Measurements from ENCODE around the gene DROSHA.

The DROSHA gene

GRCh38 chr5:31469466-31469865 is 62.4 kb downstream of the DROSHA start:
- no peak for DNase-seq

GRCh38 chr5:31465291-31465690 is 66.6 kb downstream of the DROSHA start:
- DNase-seq, result no peak

- DNase-seq, result no peak
Measured at GRCh38 chr5:31464081-31464480, 67.8 kb downstream of the DROSHA start.

- no peak for DNase-seq
Measured at GRCh38 chr5:31463351-31463750, 68.5 kb downstream of the DROSHA start.

GRCh38 chr5:31459594-31459993 is 72.3 kb downstream of the DROSHA start:
- DNase-seq, result no peak

- DNase-seq, result no peak
Measured at GRCh38 chr5:31455172-31455571, 76.7 kb downstream of the DROSHA start.

- no peak for DNase-seq
Measured at GRCh38 chr5:31453522-31453921, 78.4 kb downstream of the DROSHA start.

- DNase-seq, result no peak
Measured at GRCh38 chr5:31452314-31452713, 79.6 kb downstream of the DROSHA start.

GRCh38 chr5:31449962-31450361 is 81.9 kb downstream of the DROSHA start:
- DNase-seq, result no peak

GRCh38 chr5:31449174-31449573 is 82.7 kb downstream of the DROSHA start:
- no peak for DNase-seq

GRCh38 chr5:31445041-31445600 is 86.8 kb downstream of the DROSHA start:
- no peak for DNase-seq

- DNase-seq, result no peak
Measured at GRCh38 chr5:31443572-31443971, 88.3 kb downstream of the DROSHA start.

- no peak for DNase-seq
Measured at GRCh38 chr5:31442058-31442745, 89.7 kb downstream of the DROSHA start.

- no peak for DNase-seq
Measured at GRCh38 chr5:31436851-31437250, 95.0 kb downstream of the DROSHA start.

- no peak for DNase-seq
Measured at GRCh38 chr5:31435730-31436129, 96.2 kb downstream of the DROSHA start.

GRCh38 chr5:31434898-31435297 is 97.0 kb downstream of the DROSHA start:
- DNase-seq, result no peak

- DNase-seq, result no peak
Measured at GRCh38 chr5:31433229-31433628, 98.7 kb downstream of the DROSHA start.

- no peak for DNase-seq
Measured at GRCh38 chr5:31427724-31428309, 104.1 kb downstream of the DROSHA start.

GRCh38 chr5:31427013-31427723 is 104.7 kb downstream of the DROSHA start:
- DNase-seq, result no peak

- DNase-seq, result no peak
Measured at GRCh38 chr5:31421806-31422586, 109.9 kb downstream of the DROSHA start.

- no peak for DNase-seq
Measured at GRCh38 chr5:31417512-31417911, 114.4 kb downstream of the DROSHA start.

- DNase-seq, result no peak
Measured at GRCh38 chr5:31416547-31416946, 115.3 kb downstream of the DROSHA start.

- DNase-seq, result no peak
Measured at GRCh38 chr5:31415960-31416359, 115.9 kb downstream of the DROSHA start.

Data from CD4-positive, alpha-beta T cell treated with Interleukin-12 subunit alpha and Interleukin-12 subunit beta, for 1 hour (primary cell).